Measurements from ENCODE around the gene SPATA2L.
"Not testable (repeated sequence)": the region's sequence is repeated elsewhere in the genome, so short reads cannot be mapped to it uniquely, and the experiment has no call there.

- TF ChIP-seq CTCF (conservative IDR thresholded peaks at IDR 0.05 in 1 of 2, IDR thresholded peaks at IDR 0.05 in 1 of 2; ENCODE audit: extremely low read depth in 1 of 2, insufficient read depth in 1 of 2, low read depth in 1 of 2, low read length in 2 of 2); EZH2 (IDR thresholded peaks at IDR 0.05; ENCODE audit: borderline replicate concordance, low read length): not testable (repeated sequence)
These were observed 2.8 kb downstream of the SPATA2L start for GRCh38 chr16:89698717-89699116.
